ENCODE data around the gene VPS13A. TPM values are rescaled to one million over a fixed set of nuclear protein-coding genes. Genes with fewer than 3 reads are reported as not detected.
"Not testable (repeated sequence)": the region's sequence is repeated elsewhere in the genome, so short reads cannot be mapped to it uniquely, and the experiment has no call there.

Gene VPS13A
- total RNA-seq, 1 donor from 2014 or later: 50.2 TPM

DNA sequence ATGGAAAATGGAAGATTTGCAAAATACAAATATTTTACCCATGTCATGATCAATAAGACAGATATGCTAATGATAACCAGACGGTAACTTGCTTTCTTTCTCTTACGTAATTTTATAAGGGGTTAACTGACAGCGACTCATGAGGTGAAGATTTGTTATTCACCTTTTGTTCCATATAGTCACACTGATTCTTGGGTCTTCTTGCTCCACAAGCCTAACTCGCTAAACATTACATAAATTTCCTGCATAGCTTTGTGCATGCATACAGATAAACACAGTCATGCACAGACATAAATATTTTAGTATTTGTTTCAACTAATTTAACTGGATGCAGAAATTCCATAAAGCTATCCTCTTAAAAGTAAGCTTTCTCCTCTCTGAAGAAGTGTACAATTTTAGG lies 225.9 kb downstream of the VPS13A start:
- no peak for DNase-seq (ENCODE audit: low spot score)
- intact Hi-C loops (cut with DNase I): no loop called here

DNA sequence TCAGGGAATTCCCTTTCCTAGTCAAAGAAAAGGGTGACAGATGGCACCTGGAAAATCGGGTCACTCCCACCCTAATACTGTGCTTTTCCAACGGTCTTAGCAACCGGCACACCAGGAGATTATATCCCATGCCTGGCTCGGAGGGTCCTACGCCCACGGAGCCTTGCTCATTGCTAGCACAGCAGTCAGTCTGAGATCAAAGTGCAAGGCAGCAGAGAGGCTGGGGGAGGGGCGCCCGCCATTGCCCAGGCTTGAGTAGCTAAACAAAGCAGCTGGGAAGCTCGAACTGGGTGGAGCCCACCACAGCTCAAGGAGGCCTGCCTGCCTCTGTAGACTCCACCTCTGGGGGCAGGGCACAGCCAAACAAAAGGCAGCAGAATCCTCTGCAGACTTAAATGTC lies 231.2 kb downstream of the VPS13A start:
- intact Hi-C loops (cut with DNase I): not testable (repeated sequence)

DNA sequence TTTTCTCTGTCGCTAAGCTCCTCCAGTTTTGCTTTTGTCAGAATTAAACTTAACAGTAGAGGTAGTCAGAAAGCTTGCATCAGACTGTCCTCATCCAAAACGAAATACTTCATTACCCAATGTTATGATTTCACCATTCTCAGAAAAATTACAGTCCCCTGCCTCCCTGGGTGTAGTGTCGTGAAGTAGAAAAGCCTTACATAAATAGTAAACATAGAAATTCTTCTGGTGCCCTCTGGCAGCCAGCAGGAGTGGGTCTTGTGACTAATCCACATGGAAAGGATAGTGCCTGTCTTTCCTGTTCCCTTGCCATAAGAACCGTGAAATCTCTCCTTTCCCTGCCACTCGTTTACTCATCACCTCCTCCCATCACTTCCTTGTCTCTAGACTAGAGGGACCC lies 240.2 kb downstream of the VPS13A start:
- intact Hi-C loops (cut with DNase I): no loop called here
- DNase-seq (ENCODE audit: low spot score): no peak

More for the DNA sequence above, 231.2 kb downstream of the VPS13A start:
- not testable (repeated sequence) for DNase-seq (ENCODE audit: low spot score)

DNA sequence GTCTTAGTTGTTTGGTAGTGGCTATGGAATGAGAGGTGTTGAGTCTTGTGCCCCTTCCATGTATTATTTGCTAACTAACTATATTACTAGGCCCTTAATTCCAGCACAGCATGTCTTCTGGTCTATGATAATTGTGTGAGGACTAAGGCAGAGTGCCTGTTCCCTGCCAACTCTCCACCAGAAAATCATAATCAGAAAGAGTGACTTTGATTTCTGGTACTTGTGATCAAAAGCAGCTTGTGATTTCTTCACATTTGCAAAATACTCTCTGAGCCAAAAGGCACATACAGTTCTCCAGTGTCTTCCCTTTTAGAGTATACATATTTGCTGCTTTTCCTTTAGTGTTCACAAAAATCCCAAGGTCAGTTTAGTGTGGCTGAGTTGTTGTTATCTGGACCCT lies 240.9 kb downstream of the VPS13A start:
- no peak for DNase-seq (ENCODE audit: low spot score)

DNA sequence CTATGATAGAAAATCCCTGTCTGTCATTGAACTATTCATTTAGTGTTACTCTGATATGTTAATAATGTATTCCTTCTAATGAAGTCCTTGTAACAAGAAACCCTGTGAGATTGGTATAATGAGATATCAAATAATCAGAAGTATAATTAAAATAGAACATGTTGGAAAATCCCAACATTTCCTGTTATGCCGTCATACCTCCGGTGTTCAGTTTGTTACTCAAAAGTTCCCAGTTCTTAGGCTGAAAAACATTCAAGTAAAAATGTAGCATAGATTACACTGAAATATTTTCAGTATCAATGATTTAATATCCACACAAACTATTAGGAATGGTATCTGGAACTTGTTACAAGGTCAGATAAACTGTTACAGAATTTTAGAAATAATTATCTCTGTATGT lies 243.3 kb downstream of the VPS13A start:
- DNase-seq (ENCODE audit: low spot score): no peak
- intact Hi-C loops (cut with DNase I): no loop called here

More for the DNA sequence above, 240.9 kb downstream of the VPS13A start:
- intact Hi-C loops (cut with DNase I): no loop called here

DNA sequence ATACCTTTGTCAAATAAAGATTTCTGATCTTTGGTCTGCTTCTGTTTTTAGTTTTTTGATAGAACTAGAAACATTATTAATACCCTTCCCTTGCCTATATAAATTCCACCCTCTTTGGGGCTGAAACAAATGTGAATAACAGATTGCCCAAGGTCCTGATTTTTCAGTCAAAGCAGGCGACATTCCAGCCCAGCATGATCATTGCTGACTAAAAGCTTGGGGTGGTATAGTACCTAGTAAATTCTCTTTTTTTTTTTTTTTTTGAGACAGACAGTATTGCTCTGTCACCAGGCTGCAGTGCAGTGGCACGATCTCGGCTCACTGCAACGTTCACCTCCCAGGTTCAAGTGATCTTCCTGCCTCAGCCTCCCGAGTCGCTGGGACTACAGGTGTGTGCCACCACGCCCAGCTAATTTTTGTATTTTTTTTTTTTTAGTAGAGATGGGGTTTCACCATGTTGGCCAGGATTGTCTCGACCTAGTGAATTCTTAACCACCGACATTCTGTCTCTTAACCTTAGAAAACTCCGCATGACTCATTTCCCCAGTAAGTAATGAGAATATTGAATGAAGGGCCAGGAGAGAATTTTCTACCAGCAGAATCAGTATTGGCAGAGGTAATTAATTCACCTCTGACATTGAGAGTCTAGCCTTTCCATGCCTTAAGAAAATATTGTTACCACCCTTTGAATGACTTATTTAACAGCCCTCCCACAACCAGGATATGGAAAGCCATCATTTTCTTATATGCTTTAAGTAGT lies 244.4 kb downstream of the VPS13A start:
- intact Hi-C loops (cut with DNase I): no loop called here
- DNase-seq (ENCODE audit: low spot score): no peak

DNA sequence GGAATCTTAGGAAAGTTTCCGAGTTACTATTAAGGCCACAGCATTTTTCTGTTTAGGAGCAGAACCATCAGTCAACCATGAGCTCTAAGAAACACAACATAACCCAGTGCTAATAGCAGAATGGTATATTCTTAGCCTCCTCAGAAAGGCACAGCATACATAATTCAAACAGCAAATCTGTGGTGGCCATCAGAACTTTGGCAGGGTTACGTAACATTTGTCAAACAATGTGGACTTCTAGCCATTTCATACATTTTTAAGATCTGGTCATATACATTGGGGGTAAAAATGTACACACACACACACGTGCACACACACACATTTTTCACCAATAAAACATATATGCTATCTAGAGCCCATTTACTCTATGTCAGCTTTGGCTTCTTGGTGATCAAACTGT lies 245.6 kb downstream of the VPS13A start:
- DNase-seq (ENCODE audit: low spot score): no peak
- intact Hi-C loops (cut with DNase I): no loop called here

DNA sequence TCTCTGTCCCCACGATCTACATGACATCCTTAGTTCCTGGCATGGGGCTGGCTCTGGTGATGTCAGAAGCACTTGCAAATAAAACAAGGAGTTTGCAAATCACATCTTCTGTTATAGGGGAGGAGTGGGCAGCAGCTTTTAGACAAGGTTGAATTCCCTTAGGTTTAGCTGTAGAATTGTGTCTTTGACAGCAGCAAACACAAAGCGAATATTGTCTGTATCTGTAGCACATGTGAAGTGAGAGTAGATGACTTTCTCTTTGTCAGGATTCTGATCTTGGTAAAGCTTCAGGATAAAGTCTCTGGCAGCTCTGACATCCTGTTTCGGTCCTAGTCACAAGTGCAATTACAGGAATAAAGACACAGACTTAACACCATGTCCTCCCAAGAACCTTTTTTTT lies 246.5 kb downstream of the VPS13A start:
- intact Hi-C loops (cut with DNase I): no loop called here
- no peak for DNase-seq (ENCODE audit: low spot score)

DNA sequence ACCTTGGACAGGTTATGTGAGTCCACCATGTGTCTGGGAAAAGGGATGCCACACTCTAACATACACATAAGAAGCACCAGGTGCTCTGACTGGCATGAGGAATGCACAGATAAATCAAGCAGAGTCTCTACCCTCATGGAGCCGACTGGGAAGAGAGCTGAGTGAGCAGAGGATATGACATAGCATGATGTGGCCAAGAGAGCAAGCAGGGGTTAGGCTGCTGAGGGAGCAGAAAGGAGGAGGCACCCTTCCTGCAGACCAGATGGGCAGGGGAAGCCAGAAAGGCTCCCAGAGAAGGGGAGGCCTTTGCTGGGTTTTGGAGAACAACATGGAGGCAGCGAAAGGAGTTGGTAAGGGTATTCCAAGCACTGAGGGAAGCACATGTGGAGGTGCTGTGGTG lies 247.7 kb downstream of the VPS13A start:
- DNase-seq (ENCODE audit: low spot score): no peak
- intact Hi-C loops (cut with DNase I): no loop called here

DNA sequence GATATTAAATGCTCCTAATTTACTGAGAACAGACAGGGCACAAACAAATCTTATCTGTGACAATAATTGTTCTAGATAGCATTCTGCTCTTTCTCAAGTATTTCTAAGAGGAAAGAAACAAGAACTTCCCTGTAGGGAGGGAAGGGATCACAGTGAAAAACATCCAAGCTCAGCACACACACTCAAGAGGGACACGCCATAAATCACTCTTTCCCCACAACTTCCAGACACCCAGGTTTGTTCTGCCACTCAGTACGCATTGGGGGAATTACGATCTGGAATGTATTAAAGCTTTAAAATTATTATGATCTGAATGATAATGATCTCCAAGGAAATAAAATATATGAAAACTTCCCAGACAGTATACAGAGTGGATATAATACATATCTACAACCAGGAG lies 249.4 kb downstream of the VPS13A start:
- intact Hi-C loops (cut with DNase I): no loop called here
- DNase-seq (ENCODE audit: low spot score): no peak

DNA sequence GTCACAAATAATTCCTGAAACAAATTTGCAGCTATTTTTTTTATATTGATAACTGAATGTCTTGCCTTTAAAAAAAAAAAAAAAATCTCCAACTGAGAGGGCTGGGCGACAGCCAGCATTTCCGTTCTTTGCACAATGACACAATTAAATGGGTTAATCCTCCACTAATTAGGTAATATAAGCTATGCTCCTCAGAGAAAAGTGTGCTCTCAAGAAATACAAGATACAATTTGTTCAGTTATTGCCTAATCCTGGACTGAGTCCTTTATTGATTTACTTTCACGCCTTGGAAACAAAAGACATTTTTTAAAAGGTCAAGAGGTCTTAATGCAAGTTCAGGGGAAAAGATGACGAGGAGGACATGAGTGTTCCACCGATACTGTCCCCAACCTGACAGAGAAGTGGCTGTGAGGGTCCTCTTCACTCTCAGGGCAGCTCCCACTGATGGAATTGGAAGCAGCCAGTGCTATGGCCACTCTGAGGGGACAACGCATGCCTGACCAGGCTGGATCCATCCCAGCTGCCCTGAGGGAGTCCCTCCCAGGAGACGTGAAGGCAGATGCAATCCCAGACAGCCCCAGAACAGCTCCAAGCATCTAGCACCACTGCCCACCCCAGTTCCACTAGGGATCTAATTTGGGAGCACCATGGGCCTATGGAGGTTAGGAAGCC lies 250.1 kb downstream of the VPS13A start:
- no peak for DNase-seq (ENCODE audit: low spot score)
- intact Hi-C loops (cut with DNase I): no loop called here

DNA sequence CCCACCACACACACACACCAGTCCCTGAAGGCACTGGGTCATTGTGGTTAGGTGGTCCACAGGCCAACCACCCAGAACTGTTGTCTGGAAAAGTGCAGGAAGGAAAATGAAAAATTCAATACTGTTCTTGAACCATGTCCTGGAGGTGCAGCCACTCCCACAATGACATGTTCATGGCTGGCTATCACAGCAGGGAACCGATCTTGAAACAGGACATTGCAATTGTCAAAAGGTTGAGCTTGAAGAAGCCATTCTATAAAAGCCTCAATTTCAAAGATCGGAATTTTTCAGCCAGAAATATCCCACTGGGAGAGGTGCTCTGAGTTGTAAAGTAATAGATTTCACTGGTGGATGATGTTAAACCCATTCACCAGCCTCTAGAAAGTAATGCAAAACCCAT lies 252.6 kb downstream of the VPS13A start:
- DNase-seq (ENCODE audit: low spot score): no peak
- intact Hi-C loops (cut with DNase I): no loop called here

DNA sequence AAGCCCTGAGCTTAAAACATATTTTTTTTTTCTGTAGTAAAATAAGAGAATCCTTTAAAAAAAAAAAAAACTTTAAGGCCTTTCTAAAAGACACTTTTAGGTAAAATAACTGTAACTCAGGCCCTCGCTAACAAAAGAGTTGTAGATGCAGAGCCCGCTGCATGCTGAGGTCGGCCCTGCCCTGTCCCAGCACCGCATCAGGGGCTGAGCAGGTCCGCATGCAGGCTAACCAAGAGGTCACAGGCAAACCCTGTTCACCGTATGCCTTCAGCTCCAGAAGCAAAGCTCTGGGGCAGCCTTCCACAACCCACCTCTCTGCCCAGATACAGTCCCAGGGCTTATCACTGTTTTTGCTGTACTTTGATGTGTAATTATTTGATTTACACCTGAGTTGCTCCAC lies 254.7 kb downstream of the VPS13A start:
- no peak for DNase-seq (ENCODE audit: low spot score)
- intact Hi-C loops (cut with DNase I): no loop called here

DNA sequence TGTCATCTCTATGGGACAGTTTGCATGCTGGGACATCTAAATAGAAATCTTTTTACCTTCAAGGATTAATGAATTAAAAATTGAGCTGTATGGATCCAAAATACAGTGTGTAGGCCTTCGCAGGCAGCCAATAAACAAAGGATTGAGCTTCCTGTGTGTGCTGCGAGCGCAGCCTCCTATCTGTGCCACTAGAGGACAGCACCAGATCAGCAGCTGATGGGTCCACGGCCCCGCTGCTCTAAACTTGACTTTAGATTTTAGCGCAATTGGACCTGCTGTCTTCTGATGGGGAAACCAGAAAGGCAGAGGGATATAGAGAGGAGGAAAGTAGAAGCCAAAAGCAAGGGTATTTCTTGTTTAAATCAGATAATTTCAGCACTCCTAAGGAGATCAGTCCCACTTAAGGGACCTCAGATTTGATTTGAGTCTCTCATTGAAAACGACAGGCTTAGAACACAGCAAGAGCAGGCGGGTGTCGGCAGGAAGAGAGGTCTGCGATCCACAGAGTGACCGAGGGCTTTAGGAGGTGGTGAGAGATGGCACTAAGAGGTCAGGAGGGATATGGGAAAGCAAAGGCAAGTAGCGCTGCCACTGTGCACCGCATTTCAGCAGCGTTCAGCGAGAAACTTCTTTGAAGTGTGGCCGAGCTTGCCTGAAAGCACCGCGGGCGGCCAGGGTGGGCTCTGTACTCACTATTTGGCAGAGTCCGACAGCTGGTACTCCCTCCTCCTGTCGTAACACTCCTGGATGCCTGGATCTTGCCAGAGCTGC lies 256.5 kb downstream of the VPS13A start:
- intact Hi-C loops (cut with DNase I): no loop called here

DNA sequence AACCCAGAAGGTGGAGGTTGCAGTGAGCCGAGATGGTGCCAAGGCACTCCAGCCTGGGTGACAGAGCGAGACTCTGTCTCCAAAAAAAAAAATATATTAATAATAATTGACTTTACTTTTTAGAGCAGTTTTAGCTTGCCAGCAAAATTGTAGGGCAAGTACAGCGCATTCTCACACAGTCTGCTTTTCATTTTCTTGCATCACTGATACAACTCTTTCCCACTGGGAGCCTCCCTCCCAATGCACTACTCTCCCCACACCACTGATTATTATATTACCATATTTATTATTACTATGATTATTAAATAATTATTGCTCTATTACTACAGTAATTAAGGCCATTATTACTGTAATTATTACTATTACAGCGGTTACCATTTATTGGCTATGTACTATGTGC lies 257.9 kb downstream of the VPS13A start:
- intact Hi-C loops (cut with DNase I): no loop called here
- no peak for DNase-seq (ENCODE audit: low spot score)

More for the DNA sequence above, 256.5 kb downstream of the VPS13A start:
- no peak for DNase-seq (ENCODE audit: low spot score)

DNA sequence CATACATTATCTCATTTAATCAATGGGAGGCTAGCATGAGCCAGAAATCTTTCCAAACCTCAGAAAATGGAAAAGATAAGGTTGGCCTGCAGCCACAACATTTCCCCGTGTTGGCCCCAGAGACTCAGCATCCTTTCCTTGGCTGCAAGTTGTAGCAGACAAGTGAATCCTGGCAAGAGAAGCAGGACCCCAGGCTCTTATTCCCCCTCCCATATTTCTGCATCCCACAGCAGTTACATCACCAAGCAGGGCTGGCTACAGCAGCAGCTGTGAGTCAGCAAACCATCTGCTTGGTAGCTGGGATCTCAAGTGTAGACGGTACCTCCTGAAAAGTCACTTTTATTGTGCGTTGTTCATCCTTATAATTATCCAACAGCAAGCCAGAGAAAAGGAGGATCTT lies 258.4 kb downstream of the VPS13A start:
- intact Hi-C loops (cut with DNase I): no loop called here

DNA sequence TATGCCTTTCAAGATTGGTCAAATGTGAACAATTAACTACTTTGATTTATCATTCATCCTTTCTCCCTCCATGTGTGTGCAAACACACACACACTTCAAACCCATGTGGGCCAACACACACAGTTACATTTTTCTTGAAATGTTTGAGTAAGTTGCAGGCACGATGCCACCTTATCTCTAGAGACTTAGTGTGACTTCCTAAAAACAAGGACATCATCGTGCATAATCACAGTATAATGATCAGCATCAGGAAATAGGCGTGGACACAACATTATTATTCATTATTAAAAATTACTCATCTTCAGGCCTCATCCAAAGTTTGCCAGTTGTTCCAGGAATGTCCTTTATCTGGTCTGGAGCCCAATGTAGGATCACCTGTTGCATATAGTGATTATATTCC lies 261.3 kb downstream of the VPS13A start:
- intact Hi-C loops (cut with DNase I): no loop called here
- DNase-seq (ENCODE audit: low spot score): no peak

More for the DNA sequence above, 258.4 kb downstream of the VPS13A start:
- no peak for DNase-seq (ENCODE audit: low spot score)

DNA sequence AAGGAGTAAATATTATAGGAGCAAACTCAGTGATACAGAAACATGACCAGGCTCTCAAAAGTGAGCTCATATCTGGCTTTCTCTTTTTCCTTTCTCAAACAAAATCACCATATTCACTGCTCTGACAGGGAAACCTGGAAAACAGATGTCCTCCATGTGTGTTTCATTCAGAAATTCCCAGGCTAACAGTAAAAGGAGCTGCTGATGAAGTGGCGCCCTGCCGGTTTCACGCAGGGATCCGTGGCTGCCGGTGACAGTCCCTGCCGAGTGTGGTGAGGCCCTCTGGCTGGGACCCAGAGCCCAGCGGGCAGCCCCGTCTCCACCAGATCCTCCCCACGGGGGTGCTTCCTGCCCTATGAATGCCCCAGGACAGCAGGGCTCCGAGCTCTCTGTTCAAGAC lies 262.7 kb downstream of the VPS13A start:
- intact Hi-C loops (cut with DNase I): no loop called here
- no peak for DNase-seq (ENCODE audit: low spot score)

DNA sequence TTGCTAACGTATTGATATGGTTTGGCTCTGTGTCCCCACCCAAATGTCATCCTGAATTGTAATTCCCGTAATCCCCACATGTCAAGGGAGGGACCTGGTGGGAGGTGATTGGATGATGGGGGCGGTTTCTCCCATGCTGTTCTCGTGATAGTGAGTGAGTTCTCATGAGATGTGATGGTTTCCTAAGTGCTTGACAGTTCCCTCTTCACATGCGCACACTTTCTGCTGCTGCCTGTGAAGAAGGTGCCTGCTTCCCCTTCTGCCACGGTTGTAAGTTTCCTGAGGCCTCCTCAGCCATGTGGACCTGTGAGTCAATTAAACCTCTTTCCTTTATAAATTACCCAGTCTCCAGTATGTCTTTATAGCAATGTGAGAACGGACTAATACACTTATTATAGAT lies 263.8 kb downstream of the VPS13A start:
- DNase-seq (ENCODE audit: low spot score); intact Hi-C loops (cut with DNase I): not testable (repeated sequence)

DNA sequence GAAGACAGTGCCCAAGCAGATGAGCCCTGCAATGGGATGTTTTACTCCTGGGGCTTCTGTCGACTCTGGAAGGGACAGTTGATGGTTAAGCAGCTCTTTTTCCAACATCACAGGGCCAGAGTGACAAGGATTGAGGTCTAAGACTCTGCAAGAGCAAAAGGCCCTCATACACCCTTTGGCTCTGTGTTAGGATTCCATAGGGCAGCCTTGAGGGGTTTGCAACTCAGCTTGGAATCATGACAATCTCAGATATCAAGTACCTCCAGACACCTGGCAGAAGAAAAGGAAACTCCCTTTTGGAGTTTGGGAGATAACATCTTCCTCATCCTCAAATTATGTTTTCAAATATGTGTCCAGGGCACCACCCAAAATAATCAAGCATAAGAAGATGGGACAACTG lies 265.1 kb downstream of the VPS13A start:
- intact Hi-C loops (cut with DNase I): no loop called here
- DNase-seq (ENCODE audit: low spot score): no peak

DNA sequence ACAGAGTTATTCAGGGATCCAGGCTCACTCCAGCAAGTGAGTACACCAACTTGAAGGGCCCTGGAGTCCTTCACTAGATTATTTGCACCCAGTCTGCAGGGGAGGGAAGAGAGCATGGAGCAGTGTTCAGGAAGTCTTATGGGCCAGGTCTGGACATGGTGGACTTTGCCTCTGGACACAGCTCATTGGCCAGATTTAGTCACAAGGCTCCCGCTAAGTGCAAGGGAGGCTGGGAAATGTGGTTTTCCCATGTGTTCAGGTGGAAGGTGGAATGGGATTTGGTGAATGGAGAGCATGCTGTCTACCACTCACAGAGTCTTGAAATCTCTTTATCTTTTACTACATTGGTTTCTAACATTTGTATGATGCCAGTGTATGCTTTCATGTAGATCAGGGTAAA lies 270.3 kb downstream of the VPS13A start:
- intact Hi-C loops (cut with DNase I): no loop called here
- DNase-seq (ENCODE audit: low spot score): no peak
